ENCODE measurements around the gene ASPSCR1.

DNA sequence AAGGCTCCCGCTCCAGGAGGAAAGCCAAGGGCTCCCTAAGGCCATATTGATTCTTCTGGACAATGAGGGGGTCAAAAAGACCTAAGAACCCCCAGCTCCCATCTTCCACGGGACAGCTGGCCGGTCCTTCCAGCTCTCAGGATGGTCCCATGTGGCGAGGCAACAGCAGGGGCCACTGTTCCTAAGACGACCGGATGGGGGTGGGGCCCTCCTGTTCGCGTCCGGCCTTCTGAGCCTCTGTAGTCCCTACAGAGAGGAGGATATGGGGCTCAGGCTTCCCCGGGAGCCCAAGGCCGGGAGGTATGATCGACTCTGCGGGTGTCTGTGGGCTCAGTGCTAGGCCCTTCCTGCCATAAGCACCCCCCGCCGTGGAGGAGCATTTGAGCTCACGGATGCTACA is 66.1 kb downstream of the ASPSCR1 start:
- no peak for TF ChIP-seq ZC3H10 (CRISPR knock-in tag; IDR thresholded peaks at IDR 0.05)
- no peak for TF ChIP-seq ZNF565 (CRISPR knock-in tag; conservative IDR thresholded peaks at IDR 0.05; ENCODE audit: low read depth)
- no peak for TF ChIP-seq BACH2 (CRISPR knock-in tag; IDR thresholded peaks at IDR 0.05; ENCODE audit: borderline replicate concordance)
- no peak for TF ChIP-seq GLIS3 (CRISPR knock-in tag; IDR thresholded peaks at IDR 0.05)
- no peak for TF ChIP-seq PATZ1 (CRISPR knock-in tag; IDR thresholded peaks at IDR 0.05; ENCODE audit: borderline replicate concordance)
- no peak for TF ChIP-seq TCF4 (CRISPR knock-in tag; IDR thresholded peaks at IDR 0.05; ENCODE audit: borderline replicate concordance)
- TF ChIP-seq, protein P1, sequence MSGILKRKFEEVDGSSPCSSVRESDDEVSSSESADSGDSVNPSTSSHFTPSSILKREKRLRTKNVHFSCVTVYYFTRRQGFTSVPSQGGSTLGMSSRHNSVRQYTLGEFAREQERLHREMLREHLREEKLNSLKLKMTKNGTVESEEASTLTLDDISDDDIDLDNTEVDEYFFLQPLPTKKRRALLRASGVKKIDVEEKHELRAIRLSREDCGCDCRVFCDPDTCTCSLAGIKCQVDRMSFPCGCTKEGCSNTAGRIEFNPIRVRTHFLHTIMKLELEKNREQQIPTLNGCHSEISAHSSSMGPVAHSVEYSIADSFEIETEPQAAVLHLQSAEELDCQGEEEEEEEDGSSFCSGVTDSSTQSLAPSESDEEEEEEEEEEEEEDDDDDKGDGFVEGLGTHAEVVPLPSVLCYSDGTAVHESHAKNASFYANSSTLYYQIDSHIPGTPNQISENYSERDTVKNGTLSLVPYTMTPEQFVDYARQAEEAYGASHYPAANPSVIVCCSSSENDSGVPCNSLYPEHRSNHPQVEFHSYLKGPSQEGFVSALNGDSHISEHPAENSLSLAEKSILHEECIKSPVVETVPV (CRISPR knock-in tag; IDR thresholded peaks at IDR 0.05): no peak
- no peak for TF ChIP-seq RARB (CRISPR knock-in tag; IDR thresholded peaks at IDR 0.05)
- TF ChIP-seq ZFP3 (CRISPR knock-in tag; IDR thresholded peaks at IDR 0.05): no peak
- no peak for TF ChIP-seq ZFP30 (CRISPR knock-in tag; IDR thresholded peaks at IDR 0.05)
- TF ChIP-seq ZNF8 (CRISPR knock-in tag; IDR thresholded peaks at IDR 0.05): no peak
- TF ChIP-seq OSR1 (CRISPR knock-in tag; IDR thresholded peaks at IDR 0.05): no peak
- no peak for TF ChIP-seq ISL1 (CRISPR knock-in tag; IDR thresholded peaks at IDR 0.05)
- TF ChIP-seq PPARA (CRISPR knock-in tag; IDR thresholded peaks at IDR 0.05; ENCODE audit: borderline replicate concordance): no peak
